CD4-positive, alpha-beta T cell treated with Interleukin-15 for 4 hours (primary cell): ENCODE data around the gene IVNS1ABP.
A peak's percentile ranks its signal among the peaks of the same experiment; 100 is the strongest.
"Not testable (repeated sequence)": the region's sequence is repeated elsewhere in the genome, so short reads cannot be mapped to it uniquely, and the experiment has no call there.

Experiments
- DNase-seq: peaks from one replicate; pipeline ENCODE4 v3.0.0-alpha.2; 2020; ENCODE audit warnings: low spot score

IVNS1ABP gene

DNA sequence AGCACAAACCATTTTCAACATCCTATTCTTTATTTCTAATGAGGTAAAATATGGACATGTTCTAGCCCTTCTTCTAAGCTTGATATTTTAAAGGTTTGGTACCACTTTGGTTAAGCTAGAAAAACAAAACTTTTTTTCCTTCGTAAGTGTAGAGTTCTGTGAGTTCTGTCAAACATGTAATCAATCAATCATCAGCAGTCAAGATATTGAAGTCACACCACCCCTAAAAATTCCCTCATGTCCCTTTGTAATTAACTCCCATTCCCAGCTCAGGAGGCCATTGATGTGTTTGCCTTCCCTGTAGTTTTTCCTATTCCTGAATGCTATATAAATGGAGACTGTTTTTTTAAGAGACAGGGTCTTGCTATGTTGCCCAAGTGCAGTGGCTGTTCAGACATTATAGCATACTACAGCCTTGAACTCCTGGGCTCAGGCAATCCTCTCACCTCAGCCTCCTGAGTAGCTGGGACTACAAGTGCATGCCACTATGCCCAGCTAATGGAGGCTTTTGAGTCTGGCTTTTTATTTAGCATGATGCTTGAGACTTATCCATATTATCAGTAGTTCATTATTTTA, 23.0 kb downstream of the IVNS1ABP start:
- no peak for DNase-seq

DNA sequence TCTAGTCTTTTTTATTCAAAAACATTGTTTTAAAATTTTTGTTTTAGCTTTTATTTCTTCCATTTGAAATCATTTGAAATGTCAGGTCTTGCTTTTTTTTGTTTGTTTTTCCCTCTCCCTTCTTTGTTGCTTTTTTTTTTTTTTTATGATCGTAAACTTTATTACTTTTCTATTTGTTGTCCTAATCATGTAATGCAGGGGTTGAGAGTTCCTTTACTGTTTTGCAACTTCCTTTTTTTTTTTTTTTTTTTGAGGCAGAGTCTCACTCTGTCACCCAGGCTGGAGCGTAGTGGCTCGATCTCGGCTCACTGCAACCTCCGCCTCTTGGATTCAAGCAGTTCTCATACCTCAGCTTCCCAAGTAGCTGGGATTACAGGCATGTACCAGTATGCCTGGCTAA, 24.8 kb downstream of the IVNS1ABP start:
- DNase-seq, result no peak

DNA sequence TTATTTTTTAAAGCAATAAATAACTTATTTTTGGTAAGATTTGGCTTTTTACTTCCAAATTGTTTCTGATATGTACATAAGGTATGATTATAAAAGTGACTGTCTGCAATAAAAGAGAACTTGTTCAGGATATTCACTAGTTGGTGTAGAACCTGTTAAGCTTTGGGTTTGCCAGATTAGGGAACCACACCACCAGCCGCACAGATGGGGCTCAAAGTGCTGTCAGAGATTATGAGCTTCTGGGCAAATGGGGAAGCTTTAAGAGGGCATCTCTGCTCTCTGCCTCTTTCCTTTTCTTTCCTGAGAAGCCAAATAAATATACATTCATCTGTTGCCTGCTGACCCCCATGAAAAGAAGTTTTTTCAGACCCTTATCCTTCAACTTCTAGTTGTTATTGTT, 25.4 kb downstream of the IVNS1ABP start:
- no peak for DNase-seq

DNA sequence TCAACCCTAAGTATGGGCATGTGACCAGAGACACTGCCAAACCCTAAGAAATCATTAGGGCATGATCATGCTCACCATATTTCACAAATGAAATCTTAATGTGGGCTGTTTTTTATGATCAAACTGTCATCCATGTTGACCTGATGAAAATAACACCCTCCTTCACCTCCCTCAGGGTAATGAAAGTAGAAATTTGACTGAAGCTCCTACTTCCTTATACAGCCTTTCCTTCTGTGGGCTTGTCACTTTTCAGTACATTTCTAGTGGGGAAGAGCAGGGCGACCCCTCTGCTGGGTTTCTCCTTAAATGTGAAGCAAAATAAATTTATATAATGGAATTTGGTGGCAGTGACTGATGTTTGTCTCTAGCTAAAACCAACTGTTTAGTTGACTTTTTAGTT, 25.9 kb downstream of the IVNS1ABP start:
- no peak for DNase-seq

DNA sequence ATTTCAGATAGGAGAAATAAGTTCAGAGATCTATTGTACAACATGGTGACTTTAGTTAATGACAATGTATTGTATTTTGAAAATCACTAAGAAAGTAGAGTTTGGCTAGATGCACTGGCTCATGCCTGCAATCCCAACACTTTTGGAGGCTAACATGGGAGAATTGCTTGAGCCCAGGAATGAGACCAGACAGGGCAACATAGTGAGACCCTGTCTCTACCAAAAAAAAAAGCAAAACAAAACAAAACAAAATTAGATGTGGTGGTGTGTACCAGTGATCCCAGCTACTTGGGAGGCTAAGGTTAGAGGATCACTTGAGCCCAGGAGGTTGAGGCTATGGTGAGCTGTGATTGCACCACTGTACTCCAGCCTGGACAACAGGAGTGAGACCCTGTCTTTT, 27.2 kb downstream of the IVNS1ABP start:
- no peak for DNase-seq

DNA sequence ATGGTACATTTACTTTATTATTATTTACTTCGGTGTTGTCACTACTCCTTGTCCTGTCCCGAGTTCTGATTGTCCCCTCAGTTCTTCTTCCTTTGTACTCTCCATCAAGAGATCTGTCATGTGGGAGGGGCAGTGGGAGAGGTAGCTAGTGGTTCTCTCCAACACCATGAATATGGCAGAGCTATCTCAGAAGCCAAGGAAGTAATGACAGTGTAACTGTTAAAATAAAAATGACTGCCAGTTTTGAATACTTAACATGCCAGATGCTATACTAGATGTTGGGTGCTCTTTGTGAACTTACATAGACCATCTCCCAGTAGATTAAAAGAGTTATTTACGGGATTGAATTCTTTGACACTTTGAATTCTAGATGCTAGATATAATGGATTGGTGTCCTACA, 28.6 kb downstream of the IVNS1ABP start:
- no peak for DNase-seq

DNA sequence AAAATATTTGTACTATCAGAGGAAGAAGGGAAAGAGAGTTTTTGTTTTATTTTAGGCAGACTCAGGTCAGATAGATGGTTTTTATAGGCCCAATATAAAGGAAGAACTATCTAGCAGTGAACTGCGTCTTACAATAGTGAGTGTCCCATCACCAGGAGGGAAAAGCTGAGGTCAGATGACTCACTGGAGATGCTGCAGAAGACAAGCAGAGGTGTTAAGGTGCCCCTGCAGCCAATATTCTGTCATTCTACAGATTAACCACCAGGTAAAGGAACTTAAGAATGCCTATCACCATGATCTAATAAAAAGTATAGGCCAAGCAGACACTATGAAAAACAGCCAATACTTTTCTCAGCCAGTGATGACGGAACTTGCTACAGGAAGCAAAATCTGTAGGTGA, 29.6 kb downstream of the IVNS1ABP start:
- DNase-seq, result no peak

DNA sequence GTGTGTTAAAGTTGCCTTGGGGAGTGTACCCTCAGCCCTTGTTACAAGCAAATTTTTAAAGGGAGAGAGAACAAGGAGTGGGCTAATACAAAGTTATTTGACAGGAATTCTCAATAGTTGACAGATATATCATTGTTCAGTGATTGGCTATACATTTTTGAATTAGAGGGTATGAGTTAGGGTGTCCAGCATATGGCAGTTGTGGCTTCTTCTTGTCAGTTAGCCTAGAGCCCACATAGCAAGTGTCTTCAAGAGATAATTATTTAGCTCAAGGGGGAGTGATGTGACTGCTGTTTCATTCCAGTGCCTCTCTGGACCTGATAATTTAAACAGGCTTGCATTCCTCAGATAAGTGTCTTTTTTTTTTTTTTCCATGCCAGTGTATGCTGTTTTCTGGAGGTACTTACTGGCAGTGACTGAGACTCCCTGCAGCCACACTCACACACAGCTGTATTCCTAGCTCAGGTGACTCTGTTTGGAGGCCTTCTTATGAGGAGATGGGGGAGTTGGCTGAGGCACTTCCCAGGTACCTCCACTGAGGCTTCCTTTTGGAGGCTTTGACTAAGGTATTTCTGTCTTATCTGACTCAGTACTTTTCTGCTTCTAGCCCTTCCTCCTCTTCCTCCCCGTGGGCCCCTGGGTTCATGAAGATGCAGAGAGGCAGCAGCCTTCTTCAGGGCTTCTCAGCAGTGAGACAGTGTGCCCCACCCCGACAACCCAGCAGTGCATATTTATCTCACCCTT, 32.3 kb downstream of the IVNS1ABP start:
- DNase-seq, result no peak

DNA sequence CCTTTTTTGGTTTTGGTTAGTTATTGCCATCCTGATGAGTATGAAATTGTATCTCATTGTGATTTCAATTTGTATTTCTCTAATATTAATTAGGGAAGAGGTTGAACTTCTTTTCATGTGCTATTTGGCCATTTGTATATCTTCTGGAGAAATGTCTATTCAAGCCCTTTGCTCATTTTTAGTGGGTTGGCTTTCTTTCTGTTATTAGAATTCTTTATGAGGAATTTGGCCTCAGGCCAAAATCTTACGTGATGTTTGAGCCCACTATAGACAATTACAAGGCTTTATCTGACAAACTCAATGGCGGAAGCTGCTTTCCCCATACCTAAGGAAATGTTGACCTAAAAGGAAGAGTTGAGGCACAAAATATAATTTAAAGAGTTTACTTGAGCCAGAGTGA, 32.9 kb downstream of the IVNS1ABP start:
- DNase-seq, result no peak

DNA sequence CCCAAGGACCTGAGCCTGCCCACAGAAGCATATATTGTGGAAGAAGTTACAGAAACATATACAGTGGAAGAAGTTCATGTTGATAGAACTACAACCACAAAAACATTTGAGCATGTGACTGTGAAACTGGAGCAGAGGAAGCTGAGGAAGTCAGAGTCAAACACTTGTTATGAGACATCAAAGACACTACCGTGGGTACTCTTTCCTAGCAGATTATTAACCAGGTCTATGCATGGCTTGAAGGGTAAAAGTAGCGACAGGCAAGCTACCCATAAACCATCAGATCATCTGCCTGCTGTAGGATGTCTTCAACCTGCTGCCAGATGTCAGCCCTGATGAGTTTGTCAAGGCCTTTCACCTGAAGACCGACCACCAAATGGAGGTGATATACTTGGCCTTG, 35.8 kb downstream of the IVNS1ABP start:
- DNase-seq, result peak; percentile 61

DNA sequence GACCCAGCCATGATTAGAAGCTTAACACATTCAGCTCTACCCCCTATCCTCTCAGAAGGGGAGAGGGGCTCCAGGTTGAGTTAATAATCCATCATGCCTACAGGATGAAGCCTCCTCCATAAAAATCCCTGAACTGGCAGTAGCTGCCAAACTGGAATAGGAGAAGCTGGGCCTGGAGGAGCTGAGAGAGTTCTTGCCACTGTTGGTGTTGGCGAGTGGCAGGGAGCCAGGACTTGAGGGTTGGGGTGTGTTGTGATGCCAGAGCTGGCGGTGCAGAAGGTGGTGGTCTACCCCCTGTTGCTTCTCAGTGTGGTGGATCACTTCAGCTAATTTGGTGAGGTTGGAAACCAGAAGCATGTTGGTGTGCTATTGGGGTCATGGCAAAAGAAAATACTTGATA, 36.5 kb downstream of the IVNS1ABP start:
- DNase-seq, result no peak

DNA sequence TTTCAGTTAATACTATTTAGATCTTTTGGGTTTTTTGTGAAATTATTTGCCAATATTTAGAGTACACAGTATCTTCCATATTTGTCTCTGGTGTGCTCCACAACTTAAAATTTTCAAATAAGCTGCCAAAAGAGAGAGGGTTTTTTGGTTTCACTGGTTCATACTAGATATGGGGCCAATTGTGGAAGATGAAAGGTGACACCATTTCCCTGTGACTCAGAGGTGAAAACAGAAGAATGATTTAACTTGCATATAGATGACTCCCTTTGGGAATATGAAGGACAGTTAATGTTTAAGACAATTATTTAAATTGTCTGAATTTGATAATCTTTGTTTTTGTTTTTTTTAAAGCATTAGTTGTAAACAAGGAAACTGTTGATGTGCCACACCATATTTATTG, 37.5 kb downstream of the IVNS1ABP start:
- DNase-seq, result no peak

DNA sequence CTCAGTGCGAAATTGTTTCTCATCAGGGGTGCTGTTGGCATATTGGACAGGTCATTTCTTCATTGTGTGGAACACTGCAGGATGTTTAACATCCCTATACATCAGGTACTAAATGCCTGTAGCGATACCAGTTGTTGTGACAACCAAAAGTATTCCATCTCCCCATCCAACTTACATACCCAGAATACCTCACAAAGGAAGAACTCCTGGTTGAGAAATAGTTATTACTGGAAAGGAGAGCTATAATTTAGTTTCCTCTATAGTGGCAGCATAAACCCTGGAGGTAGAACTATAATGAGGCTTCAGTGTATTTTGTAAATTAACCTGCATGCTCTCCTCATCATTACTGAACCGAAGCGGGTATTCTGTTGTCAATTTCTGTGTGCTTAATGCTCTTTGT, 45.1 kb downstream of the IVNS1ABP start:
- DNase-seq, result no peak

DNA sequence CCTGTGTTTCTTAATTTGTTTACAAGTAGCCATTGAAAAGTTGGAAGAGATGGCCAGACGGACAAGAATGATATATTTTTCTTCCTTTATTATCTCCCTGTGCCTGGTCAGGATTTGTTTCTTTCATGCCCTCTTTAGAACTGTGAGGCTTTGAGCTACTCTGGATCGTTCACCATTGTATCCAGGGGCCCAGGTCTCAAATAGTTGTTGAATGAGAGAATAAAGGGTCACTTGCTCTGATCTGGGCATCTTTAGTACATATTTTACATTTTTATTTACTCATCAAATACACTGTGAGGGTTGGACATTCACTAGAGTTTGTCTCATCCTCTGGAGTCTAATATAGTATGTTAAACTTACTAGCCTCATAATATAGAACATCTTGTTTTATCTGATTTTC, 48.7 kb downstream of the IVNS1ABP start:
- no peak for DNase-seq

DNA sequence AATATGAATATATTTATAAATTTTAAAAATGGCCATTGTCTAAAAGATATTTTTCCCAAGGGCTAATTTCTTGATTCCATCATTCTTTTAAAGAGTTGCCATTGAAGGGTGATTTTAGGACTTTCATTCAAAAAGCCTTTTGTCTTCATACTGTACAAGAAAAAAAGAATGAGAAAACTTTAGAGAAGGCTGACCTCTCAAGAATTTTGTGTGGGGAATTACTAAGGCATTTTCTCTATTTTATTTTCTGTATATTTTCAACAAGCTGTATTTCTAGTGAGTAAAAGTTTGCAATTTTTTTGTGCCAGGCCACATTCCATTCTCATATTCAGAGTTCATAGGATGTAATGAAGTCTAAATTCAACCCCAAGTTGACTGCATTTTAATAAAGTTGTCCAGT, 49.3 kb downstream of the IVNS1ABP start:
- no peak for DNase-seq

DNA sequence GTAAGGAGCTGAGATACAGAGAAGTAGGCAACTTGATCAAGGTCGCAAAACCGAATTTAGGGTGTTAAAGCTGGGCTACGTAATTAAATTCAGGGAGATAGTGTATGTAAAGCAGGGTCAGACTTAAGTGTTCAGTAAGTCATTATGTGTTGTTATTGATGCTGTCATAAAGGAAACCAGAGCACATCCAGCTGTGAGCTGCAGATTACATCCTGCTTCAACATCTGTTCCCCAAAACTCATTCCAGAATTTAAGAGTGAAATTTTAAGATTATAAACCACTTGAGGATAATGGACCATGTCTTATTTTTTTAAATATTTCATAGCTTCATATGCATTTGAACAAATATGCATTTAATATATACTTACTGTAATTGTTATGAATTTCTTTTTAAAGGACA, 49.7 kb downstream of the IVNS1ABP start:
- DNase-seq, result no peak

DNA sequence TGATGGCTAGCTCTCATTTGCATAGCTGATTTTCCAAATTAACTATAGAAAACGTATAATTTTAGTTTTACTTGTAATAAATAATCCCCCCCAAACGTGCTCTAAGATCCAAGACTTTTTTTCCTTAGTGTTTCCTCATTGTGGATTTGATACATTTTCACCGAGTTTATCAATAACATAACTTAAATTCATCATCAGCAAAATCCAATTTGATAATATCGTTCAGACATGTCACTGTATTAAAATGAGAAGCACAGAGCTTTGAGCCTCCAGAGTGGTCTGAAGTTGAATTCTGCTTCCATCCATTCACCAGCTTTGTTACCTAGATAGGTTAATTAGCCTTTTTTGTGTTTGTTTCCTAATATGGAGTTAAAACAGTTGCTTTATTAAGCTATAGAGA, 51.7 kb downstream of the IVNS1ABP start:
- no peak for DNase-seq

DNA sequence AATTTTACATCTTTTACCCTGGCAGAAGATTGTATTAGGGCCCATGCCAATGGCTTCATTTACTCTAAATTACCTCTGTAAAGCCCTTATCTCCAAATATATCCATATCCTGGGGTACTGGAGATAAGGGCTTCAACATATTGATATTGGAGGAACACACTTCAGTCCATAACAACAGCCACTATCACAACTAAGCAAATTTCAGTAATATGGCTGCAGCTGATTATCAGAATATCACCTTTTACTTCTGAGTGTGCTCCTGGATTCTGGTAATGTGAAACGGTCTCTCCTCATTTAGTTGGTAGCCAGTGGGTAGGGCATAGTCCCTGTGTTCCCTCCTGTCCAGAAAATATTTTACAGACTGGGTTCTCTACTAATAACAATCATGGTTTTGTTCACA, 53.3 kb downstream of the IVNS1ABP start:
- DNase-seq, result no peak

DNA sequence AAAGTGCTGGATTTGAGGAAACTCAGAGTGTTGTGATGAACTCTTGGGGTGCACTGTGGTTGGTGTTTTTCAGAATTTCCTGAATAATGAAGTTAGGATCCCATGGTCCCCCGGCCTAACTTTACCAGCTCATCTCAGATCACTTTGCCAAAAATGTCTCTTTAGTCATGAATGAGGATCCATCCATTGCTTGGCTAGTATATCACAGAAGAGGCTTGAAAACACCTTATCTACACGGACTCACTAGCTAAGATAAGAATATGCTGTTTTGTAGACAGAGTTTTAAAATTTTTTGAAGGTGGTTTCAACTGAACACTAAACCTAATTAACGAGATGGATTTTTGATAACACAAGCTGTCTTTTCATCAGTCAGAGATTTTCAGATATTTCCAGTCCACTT, 53.8 kb downstream of the IVNS1ABP start:
- no peak for DNase-seq

DNA sequence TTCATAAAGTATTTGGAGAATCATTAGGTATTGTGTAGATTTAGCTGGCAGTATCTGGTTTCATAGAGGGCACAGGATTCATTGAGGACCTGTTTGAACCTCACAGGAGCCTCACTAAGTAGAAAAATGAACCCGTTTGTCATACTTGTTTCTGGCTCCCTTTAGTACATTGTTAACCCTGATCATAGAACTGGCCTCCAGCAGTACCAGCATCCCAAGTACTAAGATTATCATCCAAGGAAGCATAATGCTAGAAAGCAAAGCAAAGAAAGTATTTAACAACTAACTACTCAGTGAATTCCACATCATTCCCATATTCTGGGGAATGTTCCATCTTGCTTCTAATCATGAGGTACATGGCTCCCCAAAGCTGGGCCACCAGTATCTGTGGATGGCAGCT, 54.9 kb downstream of the IVNS1ABP start:
- DNase-seq, result no peak

DNA sequence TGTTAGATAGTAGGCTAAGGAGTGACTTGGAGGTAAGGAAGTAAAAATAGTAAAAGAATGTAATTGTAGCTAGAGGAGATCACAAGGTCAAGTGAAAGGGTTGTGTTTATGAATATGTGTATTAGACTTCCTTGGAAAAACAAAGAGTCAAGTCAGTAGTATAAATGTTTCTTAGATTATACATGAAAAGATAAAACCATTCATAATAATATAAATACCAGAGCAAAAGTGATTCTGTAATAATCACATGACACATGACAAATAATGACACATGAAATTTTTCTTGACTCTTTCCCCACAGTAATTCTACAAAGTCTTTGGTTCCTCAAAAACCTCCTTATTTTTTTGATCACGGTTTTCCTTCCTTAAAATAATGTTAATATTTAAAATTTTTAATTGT, 56.4 kb downstream of the IVNS1ABP start:
- DNase-seq, result no peak

DNA sequence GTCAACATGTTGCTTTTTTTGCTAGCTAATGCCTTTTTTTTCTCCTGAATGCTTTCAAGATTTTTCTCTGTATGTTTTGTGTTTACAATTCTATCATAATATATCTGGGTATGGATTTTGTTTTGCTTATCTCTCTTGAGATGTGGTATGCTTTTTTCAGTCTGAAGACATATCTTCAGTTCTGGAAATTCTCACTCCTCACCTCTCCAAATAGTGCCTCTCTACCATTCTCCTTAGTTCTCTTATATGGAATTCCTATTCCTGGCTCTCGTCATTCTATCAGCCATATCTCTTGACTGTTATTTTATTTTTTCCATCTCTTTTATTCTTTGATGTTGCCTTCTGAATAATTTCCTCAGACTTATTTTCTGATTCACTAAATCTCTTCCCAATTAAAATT, 58.4 kb downstream of the IVNS1ABP start:
- DNase-seq, result no peak

DNA sequence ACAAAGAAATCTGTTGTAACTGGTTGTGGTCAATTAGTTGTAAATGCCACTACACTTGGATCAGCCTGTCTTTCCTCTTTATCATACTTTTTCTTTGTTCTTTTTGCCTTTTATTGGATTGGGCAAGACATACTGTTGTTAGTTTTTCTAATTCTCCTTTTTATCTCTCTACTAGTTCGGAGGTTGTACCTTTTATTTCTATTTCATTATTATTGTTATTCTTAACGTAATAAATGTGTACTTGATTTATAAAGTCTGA, 59.2 kb downstream of the IVNS1ABP start:
- DNase-seq, result no peak

DNA sequence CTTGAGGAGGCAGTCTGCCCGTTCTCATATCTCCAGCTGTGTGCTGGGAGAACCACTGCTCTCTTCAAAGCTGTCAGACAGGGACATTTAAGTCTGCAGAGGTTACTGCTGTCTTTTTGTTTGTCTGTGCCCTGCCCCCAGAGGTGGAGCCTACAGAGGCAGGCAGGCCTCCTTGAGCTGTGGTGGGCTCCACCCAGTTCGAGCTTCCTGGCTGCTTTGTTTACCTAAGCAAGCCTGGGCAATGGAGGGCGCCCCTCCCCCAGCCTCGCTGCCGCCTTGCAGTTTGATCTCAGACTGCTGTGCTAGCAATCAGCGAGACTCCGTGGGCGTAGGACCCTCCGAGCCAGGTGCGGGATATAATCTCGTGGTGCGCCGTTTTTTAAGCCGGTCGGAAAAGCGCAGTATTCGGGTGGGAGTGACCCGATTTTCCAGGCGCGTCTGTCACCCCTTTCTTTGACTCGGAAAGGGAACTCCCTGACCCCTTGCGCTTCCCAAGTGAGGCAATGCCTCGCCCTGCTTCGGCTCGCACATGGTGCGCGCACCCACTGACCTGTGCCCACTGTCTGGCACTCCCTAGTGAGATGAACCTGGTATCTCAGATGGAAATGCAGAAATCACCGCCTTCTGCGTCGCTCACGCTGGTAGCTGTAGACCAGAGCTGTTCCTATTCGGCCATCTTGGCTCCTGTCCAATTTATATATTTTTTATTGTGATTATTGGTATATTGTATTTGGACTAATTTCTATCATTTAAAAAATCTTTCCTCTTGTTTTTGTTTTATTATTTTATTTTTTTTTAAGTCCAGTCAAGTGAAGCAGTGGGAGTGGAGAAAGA, 59.7 kb downstream of the IVNS1ABP start:
- not testable (repeated sequence) for DNase-seq
